ENCODE measurements around the gene ARL2BP. TPM values are rescaled to one million over a fixed set of nuclear protein-coding genes. Genes with fewer than 3 reads are reported as not detected.
A peak's percentile ranks its signal among the peaks of the same experiment; 100 is the strongest.

The ARL2BP gene
- total RNA-seq, 1 donor from 2014 or later: 38.4 TPM

- DNase-seq: peak; percentile 11
- no peak overlapping the region for H3K27ac Mint-ChIP-seq (ENCODE audit: unreplicated experiment)
- no peaks in the 10 kb centered on the region for H3K4me1 Mint-ChIP-seq (ENCODE audit: low read depth, unreplicated experiment)
- H3K36me3 Mint-ChIP-seq (ENCODE audit: unreplicated experiment): no peaks in the 10 kb centered on the region
- TF ChIP-seq, protein P1, sequence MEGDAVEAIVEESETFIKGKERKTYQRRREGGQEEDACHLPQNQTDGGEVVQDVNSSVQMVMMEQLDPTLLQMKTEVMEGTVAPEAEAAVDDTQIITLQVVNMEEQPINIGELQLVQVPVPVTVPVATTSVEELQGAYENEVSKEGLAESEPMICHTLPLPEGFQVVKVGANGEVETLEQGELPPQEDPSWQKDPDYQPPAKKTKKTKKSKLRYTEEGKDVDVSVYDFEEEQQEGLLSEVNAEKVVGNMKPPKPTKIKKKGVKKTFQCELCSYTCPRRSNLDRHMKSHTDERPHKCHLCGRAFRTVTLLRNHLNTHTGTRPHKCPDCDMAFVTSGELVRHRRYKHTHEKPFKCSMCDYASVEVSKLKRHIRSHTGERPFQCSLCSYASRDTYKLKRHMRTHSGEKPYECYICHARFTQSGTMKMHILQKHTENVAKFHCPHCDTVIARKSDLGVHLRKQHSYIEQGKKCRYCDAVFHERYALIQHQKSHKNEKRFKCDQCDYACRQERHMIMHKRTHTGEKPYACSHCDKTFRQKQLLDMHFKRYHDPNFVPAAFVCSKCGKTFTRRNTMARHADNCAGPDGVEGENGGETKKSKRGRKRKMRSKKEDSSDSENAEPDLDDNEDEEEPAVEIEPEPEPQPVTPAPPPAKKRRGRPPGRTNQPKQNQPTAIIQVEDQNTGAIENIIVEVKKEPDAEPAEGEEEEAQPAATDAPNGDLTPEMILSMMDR (IDR thresholded peaks at IDR 0.05; ENCODE audit: partially characterized antibody, unreplicated experiment): no peak
- peaks cover 7% of the 10 kb centered on the region for H3K27me3 Mint-ChIP-seq (ENCODE audit: unreplicated experiment)
- H3K9me3 Mint-ChIP-seq (ENCODE audit: unreplicated experiment): peaks cover 4% of the 10 kb centered on the region
- H3K4me3 Mint-ChIP-seq (ENCODE audit: unreplicated experiment): no peak overlapping the region
Measured at GRCh38 chr16:57260294-57260929, 15.4 kb downstream of the ARL2BP start.

DNA sequence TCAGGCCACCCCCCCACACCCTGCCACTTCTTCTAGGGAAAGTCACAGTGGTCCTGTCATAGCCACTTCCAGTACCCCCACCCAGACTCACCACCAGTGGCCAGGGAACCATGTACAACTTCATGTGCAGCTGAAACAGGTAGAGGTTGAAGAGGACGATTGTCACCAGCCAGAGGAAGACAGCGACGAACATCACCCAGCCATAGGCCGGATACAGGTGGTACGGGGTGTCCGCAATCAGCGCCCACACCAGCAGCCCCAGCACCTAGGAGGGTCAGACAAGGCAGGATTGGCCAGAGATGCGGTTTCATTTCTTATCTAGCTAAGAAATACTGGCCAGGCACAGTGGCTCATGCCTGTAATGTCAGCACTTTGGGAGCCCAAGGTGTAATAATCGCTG lies 16.7 kb downstream of the ARL2BP start:
- DNase-seq: no peak
- Mint-ChIP-seq H3K9me3 (ENCODE audit: unreplicated experiment) (peaks cover 4% of the 10 kb centered on the region), H3K27ac (ENCODE audit: unreplicated experiment) (no peak overlapping the region), H3K27me3 (ENCODE audit: unreplicated experiment) (peaks cover 7% of the 10 kb centered on the region), H3K36me3 (ENCODE audit: unreplicated experiment) (no peaks in the 10 kb centered on the region), H3K4me1 (ENCODE audit: low read depth, unreplicated experiment) (no peaks in the 10 kb centered on the region), H3K4me3 (ENCODE audit: unreplicated experiment) (no peak overlapping the region)
- TF ChIP-seq, protein P1 (IDR thresholded peaks at IDR 0.05; ENCODE audit: partially characterized antibody, unreplicated experiment): no peak

- DNase-seq: peak; percentile 10
- Mint-ChIP-seq H3K9me3 (ENCODE audit: unreplicated experiment) (peaks cover 4% of the 10 kb centered on the region), H3K4me3 (ENCODE audit: unreplicated experiment) (no peak overlapping the region), H3K27ac (ENCODE audit: unreplicated experiment) (no peak overlapping the region), H3K4me1 (ENCODE audit: low read depth, unreplicated experiment) (no peaks in the 10 kb centered on the region), H3K27me3 (ENCODE audit: unreplicated experiment) (peaks cover 6% of the 10 kb centered on the region), H3K36me3 (ENCODE audit: unreplicated experiment) (no peaks in the 10 kb centered on the region)
- TF ChIP-seq, protein P1 (IDR thresholded peaks at IDR 0.05; ENCODE audit: partially characterized antibody, unreplicated experiment): no peak
Measured at GRCh38 chr16:57262841-57263540, 17.9 kb downstream of the ARL2BP start.

- H3K27me3 Mint-ChIP-seq (ENCODE audit: unreplicated experiment): peaks cover 6% of the 10 kb centered on the region
- no peaks in the 10 kb centered on the region for H3K4me1 Mint-ChIP-seq (ENCODE audit: low read depth, unreplicated experiment)
- DNase-seq: no peak
- H3K27ac Mint-ChIP-seq (ENCODE audit: unreplicated experiment): no peak overlapping the region
- TF ChIP-seq, protein P1 (IDR thresholded peaks at IDR 0.05; ENCODE audit: partially characterized antibody, unreplicated experiment): no peak
- no peak overlapping the region for H3K4me3 Mint-ChIP-seq (ENCODE audit: unreplicated experiment)
- peaks cover 6% of the 10 kb centered on the region for H3K9me3 Mint-ChIP-seq (ENCODE audit: unreplicated experiment)
- no peaks in the 10 kb centered on the region for H3K36me3 Mint-ChIP-seq (ENCODE audit: unreplicated experiment)
Measured at GRCh38 chr16:57263541-57264351, 18.7 kb downstream of the ARL2BP start.

Measured in glutamatergic neuron (in vitro differentiated cells).